SK-N-MC (cell line): ENCODE measurements around the gene ANO2.

ENCODE experiments used
- EZH2 ChIP-seq: fragments of 200-600 bp; sonication (generic); IDR thresholded peaks from one replicate; pipeline ENCODE4 v1.6.1; 2017; ENCODE audit warnings: antibody characterized with exemption
- POLR2AphosphoS5 ChIP-seq: IDR thresholded peaks from 2 replicates; pipeline ENCODE4 v1.6.1; 2012; ENCODE audit warnings: mild to moderate bottlenecking, low read depth, low read length, borderline replicate concordance

- TF ChIP-seq EZH2 (no peak), POLR2AphosphoS5 (no peak)
Measured at GRCh38 chr12:5692850-5693249, 252.2 kb downstream of the ANO2 start.
